NT2/D1 (cell line): ENCODE measurements around the gene KLHL8.

Source experiments
- DNase-seq: peaks from one replicate; pipeline ENCODE4 v3.0.0-alpha.2; 2011; ENCODE audit warnings: low read depth, low spot score
- H3K27me3 ChIP-seq: 2 replicates; pipeline ENCODE4 v1.6.0; 2011; ENCODE audit warnings: mild to moderate bottlenecking; ENCODE audit not compliant: insufficient read length, insufficient read depth
- H3K36me3 ChIP-seq: 2 replicates; pipeline ENCODE4 v1.6.1; 2011; ENCODE audit warnings: mild to moderate bottlenecking, low read length, mixed read lengths; ENCODE audit not compliant: insufficient read depth, insufficient read length
- H3K4me1 ChIP-seq: 2 replicates; pipeline ENCODE4 v1.5.1; 2011; ENCODE audit not compliant: insufficient read depth, insufficient read length
- H3K4me3 ChIP-seq: 2 replicates; pipeline ENCODE4 v1.5.1; 2011; ENCODE audit warnings: low read depth; ENCODE audit not compliant: insufficient read length
- H3K9ac ChIP-seq: 2 replicates; pipeline ENCODE4 v1.6.0; 2011; ENCODE audit warnings: low read depth; ENCODE audit not compliant: insufficient read length
- H3K9me3 ChIP-seq: 2 replicates; pipeline ENCODE4 v1.5.1; 2011; ENCODE audit warnings: mild to moderate bottlenecking, low read length; ENCODE audit not compliant: insufficient read depth
- SUZ12 ChIP-seq: IDR thresholded peaks from 2 replicates; pipeline ENCODE4 v1.6.1; 2011; ENCODE audit not compliant: insufficient read length, insufficient read depth; ENCODE audit errors: extremely low read depth
- YY1 ChIP-seq: IDR thresholded peaks from 2 replicates; pipeline ENCODE4 v1.6.1; 2011; ENCODE audit not compliant: insufficient read length, insufficient read depth
- ZNF274 ChIP-seq: IDR thresholded peaks from 2 replicates; pipeline ENCODE4 v1.6.1; 2011; ENCODE audit warnings: mild to moderate bottlenecking, low read depth, low read length

Gene KLHL8

GRCh38 chr4:87220094-87220822, at the start of gene KLHL8:
Gene KLHL8, minus strand, starts transcription at chr4:87220618. Its CDS starts 25,079 bp downstream, at chr4:87195539.
- Histone ChIP-seq H3K4me3 (peak within 1 kb of the TSS; percentile 97), H3K4me1 (no peaks in the 10 kb centered on the region), H3K9me3 (no peaks in the 10 kb centered on the region), H3K27me3 (peaks cover 3% of the 10 kb centered on the region), H3K9ac (peak within 1 kb of the TSS; percentile 98), H3K36me3 (no peaks in the 10 kb centered on the region)
- DNase-seq = peak; percentile 47
- TF ChIP-seq SUZ12 (no peak), ZNF274 (no peak), YY1 (no peak)

- Histone ChIP-seq H3K36me3 (no peaks in the 10 kb centered on the region), H3K9me3 (no peaks in the 10 kb centered on the region), H3K4me1 (no peaks in the 10 kb centered on the region), H3K27me3 (no peaks in the 10 kb centered on the region), H3K4me3 (no peak overlapping the region), H3K9ac (no peak overlapping the region)
- TF ChIP-seq SUZ12 (no peak), ZNF274 (no peak), YY1 (no peak)
- peak; percentile 11 for DNase-seq
Observed at GRCh38 chr4:87270144-87270543, 49.7 kb upstream of the KLHL8 start.

- DNase-seq = no peak
- no peaks in the 10 kb centered on the region for H3K36me3 ChIP-seq
- TF ChIP-seq SUZ12 = no peak
Observed at GRCh38 chr4:87268411-87268810, 48.0 kb upstream of the KLHL8 start.

GRCh38 chr4:87266986-87267385, 46.6 kb upstream of the KLHL8 start:
- Histone ChIP-seq H3K9ac (no peak overlapping the region), H3K27me3 (no peaks in the 10 kb centered on the region), H3K9me3 (peaks cover 7% of the 10 kb centered on the region; the same call in 1 of the 2 replicates), H3K4me3 (no peak overlapping the region), H3K36me3 (no peaks in the 10 kb centered on the region), H3K4me1 (no peaks in the 10 kb centered on the region)
- DNase-seq = no peak
- TF ChIP-seq ZNF274 = no peak
- TF ChIP-seq YY1 = no peak
- TF ChIP-seq SUZ12 = no peak

More at GRCh38 chr4:87268411-87268810, 48.0 kb upstream of the KLHL8 start:
- Histone ChIP-seq H3K4me1 (no peaks in the 10 kb centered on the region), H3K9ac (no peak overlapping the region), H3K4me3 (no peak overlapping the region), H3K9me3 (no peaks in the 10 kb centered on the region), H3K27me3 (no peaks in the 10 kb centered on the region)

- Histone ChIP-seq H3K9ac (no peak overlapping the region), H3K4me3 (no peak overlapping the region), H3K4me1 (no peaks in the 10 kb centered on the region), H3K9me3 (peaks cover 7% of the 10 kb centered on the region; the same call in 1 of the 2 replicates), H3K36me3 (no peaks in the 10 kb centered on the region), H3K27me3 (no peaks in the 10 kb centered on the region)
- TF ChIP-seq SUZ12 = no peak
- no peak for TF ChIP-seq YY1
- no peak for TF ChIP-seq ZNF274
- no peak for DNase-seq
Observed at GRCh38 chr4:87262886-87263285, 42.5 kb upstream of the KLHL8 start.

GRCh38 chr4:87260477-87260876, 40.1 kb upstream of the KLHL8 start:
- Histone ChIP-seq H3K9me3 (peaks cover 12% of the 10 kb centered on the region; the same call in 1 of the 2 replicates), H3K4me1 (no peaks in the 10 kb centered on the region), H3K27me3 (no peaks in the 10 kb centered on the region), H3K36me3 (no peaks in the 10 kb centered on the region), H3K4me3 (no peak overlapping the region), H3K9ac (no peak overlapping the region)
- no peak for DNase-seq
- no peak for TF ChIP-seq ZNF274
- TF ChIP-seq SUZ12 = no peak
- TF ChIP-seq YY1 = no peak

GRCh38 chr4:87258677-87259076, 38.3 kb upstream of the KLHL8 start:
- peaks cover 15% of the 10 kb centered on the region; the same call in 1 of the 2 replicates for H3K9me3 ChIP-seq
- no peaks in the 10 kb centered on the region for H3K4me1 ChIP-seq
- H3K9ac ChIP-seq = no peak overlapping the region
- H3K4me3 ChIP-seq = no peak overlapping the region
- H3K36me3 ChIP-seq = no peaks in the 10 kb centered on the region
- no peak for DNase-seq
- no peaks in the 10 kb centered on the region for H3K27me3 ChIP-seq
- no peak for TF ChIP-seq YY1
- no peak for TF ChIP-seq ZNF274
- no peak for TF ChIP-seq SUZ12
